Uterus (tissue), 4 donors: Measurements from ENCODE around the gene FES. TPM values are rescaled to one million over a fixed set of nuclear protein-coding genes. Genes with fewer than 3 reads are reported as not detected.

Experiments
- DNase-seq, 2 donors: peaks; one replicate each; pipeline ENCODE4 v3.0.0-alpha.2; 2019 to 2020
- H3K27ac ChIP-seq, 2 donors: fragments of 200-600 bp; sonication (generic); 1 replicate in 1 of 2; 2 replicates in 1 of 2; pipeline ENCODE4 v1.5.1; 2016 to 2018
- H3K27me3 ChIP-seq, 2 donors: fragments of 200-600 bp; sonication (generic); one replicate each; pipeline ENCODE4 v1.5.1; 2018 to 2019; ENCODE audit warnings: control low read depth in 1 of 2
- H3K36me3 ChIP-seq, 2 donors: fragments of 200-600 bp; sonication (generic); one replicate each; pipeline ENCODE4 v1.5.1; 2019; ENCODE audit warnings: control low read depth in 1 of 2
- H3K4me1 ChIP-seq, 2 donors: fragments of 200-600 bp; sonication (generic); one replicate each; pipeline ENCODE4 v1.5.1; 2018 to 2019; ENCODE audit warnings: control low read depth in 1 of 2
- H3K4me3 ChIP-seq, 2 donors: fragments of 200-600 bp; sonication (generic); 1 replicate in 1 of 2; 2 replicates in 1 of 2; pipeline ENCODE4 v1.5.1; 2018 to 2019; ENCODE audit warnings: mild to moderate bottlenecking in 1 of 2
- H3K9me3 ChIP-seq, 2 donors: fragments of 200-600 bp; sonication (generic); one replicate each; pipeline ENCODE4 v1.5.1; 2019; ENCODE audit warnings: control low read depth in 1 of 2
- CTCF ChIP-seq, 4 experiments: fragments of 200-600 bp in 2 of 4; fragments of 450-650 bp in 2 of 4; sonication (generic) in 2 of 4; IDR thresholded peaks; one replicate each; pipeline ENCODE4 v1.5.1; 2016 to 2019; ENCODE audit warnings: antibody characterized with exemption in 4 of 4, mild to moderate bottlenecking in 2 of 4, moderate library complexity in 1 of 4
- POLR2A ChIP-seq, 2 donors: fragments of 450-650 bp; IDR thresholded peaks; one replicate each; pipeline ENCODE4 v1.6.1; 2016; ENCODE audit warnings: antibody characterized with exemption in 2 of 2, mild to moderate bottlenecking in 1 of 2, moderate library complexity in 1 of 2
- intact Hi-C: fragments of 100-400 bp; cut with DNase I; formaldehyde crosslinking; loops from one replicate; pipeline ENCODE4 v1.15.1; 2023; ENCODE audit warnings: low total_unique reads
- total RNA-seq, 4 donors: library from RNA; depleted of rRNA in 3 of 4; stranded (reverse); fragments of >200 nt in 3 of 4; gene quantifications; one replicate each; pipeline versions ENCODE4 v1.1.0 to v1.2.4, GENCODE V29; 2014 to 2023
- donor health status: DM: yes; HTN: yes; CAD: no.

FES gene
- total RNA-seq, 4 donors from 2014 or later, result 4.4 to 968 (median 60.1) TPM

- Histone ChIP-seq H3K27ac (no peak overlapping the region), H3K4me1 (peaks cover 0 to 5% of the 10 kb centered on the region in 2 donors), H3K27me3 (no peaks in the 10 kb centered on the region), H3K36me3 (no peaks in the 10 kb centered on the region), H3K4me3 (no peak overlapping the region), H3K9me3 (no peaks in the 10 kb centered on the region)
- intact Hi-C loops, result no loop called here
- TF ChIP-seq CTCF (IDR thresholded peaks at IDR 0.05) (no peak), POLR2A (IDR thresholded peaks at IDR 0.05) (no peak)
- DNase-seq, result no peak
These were observed 17.5 kb upstream of the FES start for GRCh38 chr15:90866800-90867199.

DNA sequence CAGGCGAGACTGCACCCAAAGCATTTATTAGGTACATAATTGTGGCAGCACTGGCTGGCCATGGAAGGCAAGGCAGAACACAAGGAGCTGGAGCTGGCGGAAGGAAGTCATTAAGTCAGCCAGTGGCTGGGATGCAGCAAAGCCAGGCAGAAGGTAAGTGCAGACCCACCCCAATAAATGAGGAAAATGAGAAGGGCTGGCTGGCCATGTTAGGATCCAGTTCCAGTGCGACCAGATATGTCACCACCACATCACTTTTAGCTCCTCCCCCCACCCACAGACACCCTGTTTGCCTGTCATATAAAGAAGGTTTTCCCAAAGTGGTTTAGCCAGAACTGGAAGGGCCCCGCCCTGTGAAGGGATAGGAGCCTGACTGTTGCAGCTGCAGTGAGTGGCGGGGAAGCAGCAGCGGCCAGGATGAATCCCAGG lies 16.0 kb upstream of the FES start, which contains the start of gene FURIN:
Gene FURIN, plus strand, starts transcription at position 328 of the 429 bp plus-strand sequence. CDS start 7,153 bp downstream, outside the sequence.
- Histone ChIP-seq H3K4me3 (no peak within 1 kb of the TSS), H3K27me3 (no peaks in the 10 kb centered on the region), H3K9me3 (no peaks in the 10 kb centered on the region), H3K4me1 (peaks cover 5 to 10% of the 10 kb centered on the region in 2 donors), H3K27ac (peak within 1 kb of the TSS; percentile 59 to 94), H3K36me3 (no peaks in the 10 kb centered on the region)
- intact Hi-C loops, result no loop called here
- DNase-seq, result no peak
- no peak for TF ChIP-seq POLR2A (IDR thresholded peaks at IDR 0.05)
- TF ChIP-seq CTCF (IDR thresholded peaks at IDR 0.05), result no peak

DNA sequence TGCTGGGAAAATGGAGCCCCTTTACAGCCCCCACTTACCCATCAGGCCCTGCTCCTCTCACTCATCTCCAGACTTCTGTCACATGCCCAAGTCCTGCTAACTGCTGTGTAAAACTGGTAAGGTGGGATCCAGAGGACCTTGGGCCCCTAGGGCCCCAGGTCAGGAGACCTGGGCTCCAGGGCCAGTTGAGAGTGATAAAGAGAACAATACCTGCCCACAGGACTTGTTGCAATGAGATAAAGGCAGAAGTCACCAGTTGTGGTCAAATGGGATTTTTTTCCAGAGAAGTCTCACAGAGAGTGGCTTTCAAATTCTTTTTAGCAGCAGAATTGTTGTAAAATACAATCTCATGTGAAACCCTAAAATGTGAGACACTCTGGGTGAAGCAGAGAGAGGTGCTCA lies 15.2 kb upstream of the FES start:
- intact Hi-C loops, result no loop called here
- DNase-seq, result no peak
- Histone ChIP-seq H3K27ac (peak overlapping the region; percentile 59 to 94), H3K27me3 (no peaks in the 10 kb centered on the region), H3K4me1 (peaks cover 10 to 12% of the 10 kb centered on the region in 2 donors), H3K9me3 (no peaks in the 10 kb centered on the region), H3K4me3 (no peak overlapping the region), H3K36me3 (no peaks in the 10 kb centered on the region)
- no peak for TF ChIP-seq POLR2A (IDR thresholded peaks at IDR 0.05)
- TF ChIP-seq CTCF (IDR thresholded peaks at IDR 0.05), result no peak

GRCh38 chr15:90869601-90870353 lies 14.5 kb upstream of the FES start:
- Histone ChIP-seq H3K4me1 (peaks cover 10 to 12% of the 10 kb centered on the region in 2 donors), H3K27ac (peak overlapping the region; percentile 94), H3K36me3 (no peaks in the 10 kb centered on the region), H3K9me3 (no peaks in the 10 kb centered on the region), H3K4me3 (no peak overlapping the region), H3K27me3 (no peaks in the 10 kb centered on the region)
- peak in 1 of 2 donors; percentile 43 for TF ChIP-seq POLR2A (IDR thresholded peaks at IDR 0.05)
- no peak for TF ChIP-seq CTCF (IDR thresholded peaks at IDR 0.05)
- intact Hi-C loops, result no loop called here
- DNase-seq, result peak; percentile 41 to 75

DNA sequence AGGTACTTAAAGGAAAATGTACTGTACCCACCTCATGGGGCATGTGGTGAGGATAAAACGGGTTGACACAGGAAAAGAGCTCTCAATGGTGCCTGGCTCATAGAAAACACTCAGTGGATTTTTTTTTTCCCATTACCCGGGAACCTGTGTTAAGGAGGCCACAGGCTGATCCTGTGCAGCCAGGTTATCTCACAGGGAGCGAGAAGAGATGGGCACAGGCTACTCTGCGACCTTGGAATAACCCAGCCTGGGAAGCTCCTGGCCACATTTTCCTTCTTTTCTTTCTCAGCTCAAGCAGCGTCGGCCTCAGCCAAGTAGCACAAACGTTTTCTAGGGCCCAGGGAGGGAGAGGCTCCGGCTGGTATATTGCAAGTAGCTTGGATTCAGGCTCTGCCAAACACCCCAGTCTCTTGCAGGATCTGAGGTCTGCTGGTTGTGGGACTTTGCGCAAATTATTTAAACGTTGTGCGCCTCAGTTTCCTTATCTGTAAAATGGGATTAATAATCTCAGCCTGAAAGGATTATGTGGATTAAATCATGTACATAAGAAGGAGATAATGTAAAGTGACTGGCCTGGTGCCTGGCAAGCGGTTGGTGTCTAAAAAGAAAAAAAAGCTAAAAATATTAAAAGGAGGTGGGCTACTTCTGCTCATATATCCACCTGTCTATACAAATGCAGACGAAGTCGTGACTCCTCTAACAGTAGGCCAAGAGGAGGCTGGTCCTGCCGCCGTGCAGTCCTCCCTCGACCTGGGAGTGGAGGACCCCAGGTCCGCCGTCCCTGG lies 13.8 kb upstream of the FES start:
- Histone ChIP-seq H3K27me3 (no peaks in the 10 kb centered on the region), H3K4me1 (peaks cover 10 to 12% of the 10 kb centered on the region in 2 donors), H3K9me3 (no peaks in the 10 kb centered on the region), H3K27ac (peak overlapping the region; percentile 94), H3K36me3 (no peaks in the 10 kb centered on the region), H3K4me3 (peak overlapping the region; percentile 51 to 99)
- DNase-seq, result no peak
- intact Hi-C loops, result no loop called here
- TF ChIP-seq POLR2A (IDR thresholded peaks at IDR 0.05) (no peak), CTCF (IDR thresholded peaks at IDR 0.05) (no peak)
